Left colon (tissue), 2 donors: ENCODE data around the gene RBBP6. TPM values are rescaled to one million over a fixed set of nuclear protein-coding genes. Genes with fewer than 3 reads are reported as not detected.
"Not testable (repeated sequence)": the region's sequence is repeated elsewhere in the genome, so short reads cannot be mapped to it uniquely, and the experiment has no call there.

ENCODE experiments used
- ATAC-seq: fragments of 200-7000 bp; cut with Tn5 transposase; one replicate; pipeline ENCODE4 v1.9.1; 2020; ENCODE audit warnings: mild to moderate bottlenecking, moderate library complexity
- DNase-seq, 2 donors: peaks; one replicate each; pipeline ENCODE4 v3.0.0-alpha.2; 2020
- intact Hi-C, 2 donors: fragments of 100-400 bp; cut with DNase I in 1 of 2; cut with micrococcal nuclease in 1 of 2; formaldehyde crosslinking; loops; one replicate each; pipeline versions ENCODE4 v1.11.2 to v1.14.0; 2022; cut with DNase I, micrococcal nuclease
- long read RNA-seq: library from polyadenylated mRNA; unstranded; transcript quantifications from one replicate; pipeline ENCODE4 v2.0.0, GENCODE V29; 2021
- total RNA-seq, 2 donors: library from RNA; stranded (reverse); fragmentation: NEBNext Ultra II Directional; extraction: Animal tissue kit (Norgen Biotek cat#: 25700); gene quantifications; one replicate each; pipeline ENCODE4 v1.2.1, GENCODE V29; 2021
- donor health status: DM: no; HTN: no; CAD: no.
- donor health status: DM: yes; HTN: yes; CAD: no.

RBBP6 gene, protein sequence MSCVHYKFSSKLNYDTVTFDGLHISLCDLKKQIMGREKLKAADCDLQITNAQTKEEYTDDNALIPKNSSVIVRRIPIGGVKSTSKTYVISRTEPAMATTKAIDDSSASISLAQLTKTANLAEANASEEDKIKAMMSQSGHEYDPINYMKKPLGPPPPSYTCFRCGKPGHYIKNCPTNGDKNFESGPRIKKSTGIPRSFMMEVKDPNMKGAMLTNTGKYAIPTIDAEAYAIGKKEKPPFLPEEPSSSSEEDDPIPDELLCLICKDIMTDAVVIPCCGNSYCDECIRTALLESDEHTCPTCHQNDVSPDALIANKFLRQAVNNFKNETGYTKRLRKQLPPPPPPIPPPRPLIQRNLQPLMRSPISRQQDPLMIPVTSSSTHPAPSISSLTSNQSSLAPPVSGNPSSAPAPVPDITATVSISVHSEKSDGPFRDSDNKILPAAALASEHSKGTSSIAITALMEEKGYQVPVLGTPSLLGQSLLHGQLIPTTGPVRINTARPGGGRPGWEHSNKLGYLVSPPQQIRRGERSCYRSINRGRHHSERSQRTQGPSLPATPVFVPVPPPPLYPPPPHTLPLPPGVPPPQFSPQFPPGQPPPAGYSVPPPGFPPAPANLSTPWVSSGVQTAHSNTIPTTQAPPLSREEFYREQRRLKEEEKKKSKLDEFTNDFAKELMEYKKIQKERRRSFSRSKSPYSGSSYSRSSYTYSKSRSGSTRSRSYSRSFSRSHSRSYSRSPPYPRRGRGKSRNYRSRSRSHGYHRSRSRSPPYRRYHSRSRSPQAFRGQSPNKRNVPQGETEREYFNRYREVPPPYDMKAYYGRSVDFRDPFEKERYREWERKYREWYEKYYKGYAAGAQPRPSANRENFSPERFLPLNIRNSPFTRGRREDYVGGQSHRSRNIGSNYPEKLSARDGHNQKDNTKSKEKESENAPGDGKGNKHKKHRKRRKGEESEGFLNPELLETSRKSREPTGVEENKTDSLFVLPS (N-terminal part only)
- 10 to 100 TPM; 33.3 to 40.6 TPM for total RNA-seq
- long read RNA-seq, partial matches to known transcripts = 11 of 16 reads
- long read RNA-seq, other reads (novel, unspliced or antisense) = 1 of 16 reads

DNA sequence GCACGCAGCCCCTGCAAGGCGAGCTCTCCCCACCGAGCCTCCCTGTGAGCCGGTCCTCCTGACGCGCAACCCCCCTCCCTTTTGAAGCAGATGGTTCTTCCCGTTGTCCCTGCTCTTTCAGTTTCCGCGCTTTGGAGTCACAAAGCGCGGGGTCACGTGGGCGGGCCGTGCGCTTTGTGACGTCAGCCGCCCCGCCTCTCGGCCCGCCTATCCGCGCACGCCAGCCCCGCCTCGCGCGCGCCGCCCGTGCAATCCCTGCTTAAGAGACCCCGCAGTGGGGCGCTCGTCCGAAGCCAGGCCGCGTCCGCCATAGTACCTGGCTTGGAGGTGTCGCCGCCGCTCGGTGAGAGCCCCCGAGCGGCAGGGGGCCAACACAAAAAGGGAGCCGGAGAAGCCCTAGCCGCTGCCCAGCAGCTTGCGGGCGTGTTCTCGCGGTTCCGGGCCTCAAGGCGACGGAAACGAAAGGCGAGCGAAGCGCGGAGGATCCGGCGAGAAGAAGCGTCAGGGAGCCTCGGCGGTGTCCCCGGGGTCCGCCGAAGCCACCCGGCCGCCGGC lies at the start of gene RBBP6:
Gene RBBP6, plus strand, starts transcription at position 272 of the 555 bp plus-strand sequence. CDS start 1,061 bp downstream, outside the sequence.
- intact Hi-C loops = no loop called here
- DNase-seq = peak; percentile 92 to 96
- peak; percentile 92 for ATAC-seq

DNA sequence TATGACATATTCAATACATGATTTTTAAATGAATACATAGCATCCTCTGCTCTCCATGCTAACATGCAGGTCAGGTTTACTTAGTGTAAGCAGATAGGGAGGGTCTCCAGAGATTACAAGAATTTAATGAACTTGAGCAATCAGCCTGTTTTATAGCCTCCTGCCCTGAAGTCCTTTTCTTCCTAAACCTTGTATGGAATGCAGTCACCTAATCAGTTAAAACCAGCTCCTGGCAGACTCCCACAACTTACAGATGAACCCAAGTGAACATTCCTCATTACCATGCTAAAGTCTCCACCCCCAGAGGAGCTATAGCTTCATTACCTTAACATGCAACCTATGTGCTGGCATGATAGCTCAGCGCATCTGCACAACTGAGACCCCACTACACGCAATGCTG lies 48.5 kb upstream of the RBBP6 start:
- intact Hi-C loops = no loop called here
- no peak for DNase-seq
- ATAC-seq = no peak

DNA sequence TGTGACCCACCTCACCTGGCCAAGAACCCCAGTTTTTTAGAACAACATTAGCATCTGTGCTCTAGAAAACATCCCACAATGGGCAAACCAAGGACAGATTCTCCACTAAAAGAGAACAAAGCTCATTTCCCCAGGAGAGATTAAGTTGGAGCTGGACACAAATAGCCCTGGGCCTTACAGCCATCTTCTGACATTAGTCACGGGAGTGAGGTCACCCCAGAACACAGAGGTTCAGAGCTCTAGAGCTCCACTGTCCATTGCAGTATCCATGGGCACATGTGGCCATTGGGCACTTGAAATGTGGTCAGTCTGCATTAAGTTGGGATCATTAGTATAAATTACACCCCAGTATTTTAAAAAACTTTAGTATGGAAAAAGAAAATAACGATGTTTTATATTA lies 47.6 kb upstream of the RBBP6 start:
- DNase-seq (no peak), ATAC-seq (no peak)
- intact Hi-C loops = no loop called here

DNA sequence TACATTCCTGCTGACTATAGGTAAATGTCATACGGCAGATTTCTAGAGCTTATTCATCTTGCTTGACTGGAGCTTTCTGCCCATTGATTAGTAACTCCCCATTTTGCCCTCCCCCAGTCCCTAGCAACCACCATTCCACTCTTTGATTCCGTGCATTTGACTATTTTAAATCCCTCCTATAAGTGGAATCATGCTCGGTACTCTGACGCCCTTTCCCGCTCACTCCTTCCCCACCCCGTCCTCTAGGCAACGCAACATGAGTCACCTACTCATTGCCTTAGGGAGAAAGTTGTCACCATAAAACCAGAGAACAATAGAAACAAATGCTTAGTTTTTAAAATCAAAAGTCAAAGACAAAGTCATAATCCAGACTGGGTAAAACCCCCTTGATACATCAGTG lies 45.5 kb upstream of the RBBP6 start:
- ATAC-seq = no peak

DNA sequence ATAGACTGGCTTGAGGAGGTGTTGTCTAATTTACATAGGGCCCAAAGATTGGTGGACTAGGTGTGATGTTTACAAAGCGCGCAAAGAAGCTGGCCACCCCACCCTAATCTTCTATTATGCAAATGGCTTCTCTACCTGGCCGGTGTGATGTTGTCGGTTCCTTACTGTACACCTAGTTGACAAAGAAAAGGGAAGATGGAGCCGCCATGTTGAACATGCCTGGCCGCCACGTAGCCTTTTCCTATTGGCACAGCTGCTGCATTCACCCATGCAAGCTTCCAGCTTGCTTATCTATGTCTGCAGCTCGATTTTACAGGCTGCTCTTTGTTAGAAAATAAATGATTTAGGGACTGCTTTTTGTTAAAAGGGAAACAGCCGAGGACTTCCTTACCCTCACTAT lies 44.2 kb upstream of the RBBP6 start:
- intact Hi-C loops, ATAC-seq, DNase-seq: not testable (repeated sequence)

More for the DNA sequence above, 45.5 kb upstream of the RBBP6 start:
- intact Hi-C loops = no loop called here
- DNase-seq = no peak

DNA sequence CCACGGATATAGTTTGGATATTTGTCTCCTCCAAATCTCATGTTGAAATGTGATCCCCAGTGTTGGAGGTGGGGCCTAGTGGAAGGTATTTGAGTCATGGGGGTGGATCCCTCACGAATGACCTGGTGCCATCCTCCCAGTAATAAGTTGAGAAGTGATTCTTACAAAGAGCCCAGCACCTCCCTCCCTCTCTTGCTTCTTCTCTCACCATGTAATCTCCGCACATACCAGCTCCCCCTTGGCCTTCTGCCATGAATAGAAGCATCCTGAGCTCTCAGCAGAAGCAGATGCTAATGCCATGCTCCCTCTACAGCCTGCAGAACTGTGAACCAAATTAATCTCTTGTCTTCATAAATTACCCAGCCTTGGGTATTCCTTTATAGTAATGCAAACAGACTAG lies 41.9 kb upstream of the RBBP6 start:
- intact Hi-C loops = no loop called here
- ATAC-seq (no peak), DNase-seq (no peak)

DNA sequence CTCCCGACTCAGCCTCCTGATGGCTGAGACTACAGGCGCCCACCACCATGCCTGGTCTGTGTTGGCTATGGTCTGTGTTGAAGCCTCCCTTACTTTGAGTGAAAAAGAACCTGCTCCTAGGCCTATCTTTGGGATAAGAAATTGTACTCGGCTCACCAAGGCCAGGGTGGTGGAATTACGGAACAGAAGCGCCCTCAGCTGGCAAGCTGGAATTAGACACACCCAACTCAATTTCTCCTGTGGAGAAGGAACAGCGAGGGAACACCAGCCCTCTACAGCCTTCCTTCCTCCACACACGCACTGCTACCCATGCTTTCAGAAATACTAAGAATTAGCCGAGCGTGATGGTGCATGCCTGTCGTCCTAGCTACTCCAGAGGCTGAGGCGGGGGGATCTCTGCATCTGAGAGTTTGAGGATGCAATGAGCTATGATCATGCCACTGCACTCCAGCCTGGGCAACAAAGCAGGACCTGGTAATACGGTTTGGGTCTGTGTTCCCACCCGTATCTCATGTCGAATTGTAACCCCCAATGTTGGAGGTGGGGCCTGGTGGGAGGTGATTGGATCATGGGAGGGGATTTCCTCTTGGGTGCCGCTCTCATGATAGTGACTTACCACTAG lies 40.1 kb upstream of the RBBP6 start:
- intact Hi-C loops = no loop called here
- DNase-seq (peak in 1 of 2 donors; percentile 16), ATAC-seq (peak; percentile 51)

DNA sequence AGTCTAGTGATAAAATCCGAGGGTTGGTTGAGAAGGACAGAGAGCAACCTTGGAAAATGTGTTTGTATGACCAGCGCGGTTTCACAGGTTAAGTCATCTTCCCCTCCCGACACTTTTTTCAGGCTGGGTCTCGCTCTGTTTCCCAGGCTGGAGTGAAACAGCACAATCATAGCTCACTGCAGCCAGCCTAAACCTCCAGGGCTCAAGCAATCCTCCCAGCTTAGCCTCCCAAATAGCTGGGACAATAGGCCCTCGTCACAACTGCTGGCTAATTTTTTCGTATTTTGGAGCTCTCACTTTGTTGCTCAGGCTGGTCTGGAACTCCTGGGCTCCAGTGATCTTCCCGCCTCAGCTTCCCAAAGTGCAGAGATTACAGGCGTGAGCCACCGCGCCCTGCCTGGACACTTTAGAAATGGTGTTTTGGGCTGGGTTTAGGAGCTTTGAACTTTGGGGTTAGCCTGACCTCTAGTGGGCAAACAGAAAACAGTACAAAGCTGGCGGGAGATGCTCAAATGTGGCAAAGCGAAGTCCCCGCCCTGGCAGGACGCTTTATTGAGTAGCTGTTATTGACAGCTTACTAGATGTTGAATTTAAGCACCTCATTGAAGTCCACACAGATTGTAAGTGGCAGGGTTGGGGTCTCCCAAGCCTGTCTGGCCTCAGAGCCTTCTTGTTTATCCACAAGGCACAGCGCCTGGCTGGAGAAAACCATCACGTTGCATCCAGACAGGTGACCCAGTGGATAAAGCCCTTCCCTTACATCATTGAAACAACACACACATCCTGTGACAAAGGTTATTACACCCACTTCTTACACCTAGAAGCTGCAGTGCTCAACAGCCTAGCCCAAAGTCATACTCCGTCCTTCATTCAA lies 34.7 kb upstream of the RBBP6 start:
- intact Hi-C loops = loop anchor here in 1 of 2 donors (5.0 kb wide), 1 partner anchor 462 kb away; no protein-coding TSS in a partner anchor
- ATAC-seq = peak; percentile 82
- DNase-seq = peak; percentile 23 to 37

DNA sequence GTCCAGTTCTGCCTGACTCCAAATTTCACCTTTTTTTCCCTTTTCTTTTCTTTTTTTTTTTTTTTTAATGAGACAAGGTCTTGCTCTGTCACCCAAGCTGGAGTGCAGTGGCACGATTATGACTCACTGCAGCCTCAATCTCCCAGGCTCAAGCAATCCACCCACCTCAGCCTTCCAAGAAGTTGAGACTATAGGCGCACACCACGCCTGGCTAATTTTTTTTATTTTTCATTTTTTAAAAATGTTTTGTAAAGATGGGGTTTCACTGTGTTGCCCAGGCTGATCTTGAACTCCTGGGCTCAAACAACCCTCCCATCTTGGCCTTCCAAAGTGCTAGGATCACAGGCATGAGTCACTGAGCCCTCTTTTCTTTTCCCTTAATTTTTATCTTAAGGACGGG lies 33.4 kb upstream of the RBBP6 start:
- ATAC-seq = no peak
- intact Hi-C loops = no loop called here
- no peak for DNase-seq

DNA sequence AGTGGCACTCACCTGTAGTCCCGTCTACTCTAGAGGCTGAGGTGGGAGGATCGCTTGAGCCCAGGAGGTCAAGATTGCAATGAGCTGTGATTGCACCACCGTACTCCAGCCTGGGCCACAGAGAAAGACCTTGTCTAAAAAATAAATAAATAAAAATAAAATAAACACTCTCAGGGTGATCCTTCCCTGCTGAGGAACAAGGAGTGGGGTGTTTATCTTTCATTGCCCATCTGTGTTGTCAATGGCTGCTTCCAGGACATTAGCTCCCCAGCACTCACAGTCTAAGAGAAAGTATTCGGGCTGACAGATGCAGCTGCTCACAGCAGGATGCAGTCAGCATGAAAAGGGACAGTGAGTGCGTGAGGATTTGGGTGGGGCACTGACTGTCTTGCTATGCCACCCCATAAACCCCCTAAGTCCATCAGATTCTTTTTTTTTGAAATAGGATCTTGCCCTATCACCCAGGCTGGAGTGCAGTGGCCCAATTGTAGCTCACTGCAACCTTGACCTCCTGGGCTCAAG lies 31.3 kb upstream of the RBBP6 start:
- intact Hi-C loops = no loop called here
- no peak for ATAC-seq

DNA sequence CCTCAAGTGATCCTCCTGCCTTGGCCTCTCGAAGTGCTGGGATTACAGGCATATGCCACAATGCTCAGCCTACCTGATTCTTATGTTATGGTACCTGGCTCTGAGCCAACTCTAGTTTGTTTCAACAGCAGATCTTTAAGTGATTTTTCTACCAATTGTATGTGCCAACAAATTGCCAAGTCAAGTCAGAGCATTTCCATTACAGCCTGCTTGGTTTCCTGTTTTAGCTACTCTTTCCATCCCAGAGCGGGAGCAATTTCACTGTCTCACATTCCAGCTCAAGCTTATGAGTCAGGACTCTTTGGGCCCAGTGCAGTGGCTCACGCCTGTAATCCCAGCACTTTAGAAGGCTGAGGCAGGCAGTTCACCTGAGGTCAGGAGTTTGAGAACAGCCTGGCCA lies 30.8 kb upstream of the RBBP6 start:
- intact Hi-C loops = no loop called here
- DNase-seq = no peak
- ATAC-seq = no peak

More for the DNA sequence above, 31.3 kb upstream of the RBBP6 start:
- DNase-seq = no peak

DNA sequence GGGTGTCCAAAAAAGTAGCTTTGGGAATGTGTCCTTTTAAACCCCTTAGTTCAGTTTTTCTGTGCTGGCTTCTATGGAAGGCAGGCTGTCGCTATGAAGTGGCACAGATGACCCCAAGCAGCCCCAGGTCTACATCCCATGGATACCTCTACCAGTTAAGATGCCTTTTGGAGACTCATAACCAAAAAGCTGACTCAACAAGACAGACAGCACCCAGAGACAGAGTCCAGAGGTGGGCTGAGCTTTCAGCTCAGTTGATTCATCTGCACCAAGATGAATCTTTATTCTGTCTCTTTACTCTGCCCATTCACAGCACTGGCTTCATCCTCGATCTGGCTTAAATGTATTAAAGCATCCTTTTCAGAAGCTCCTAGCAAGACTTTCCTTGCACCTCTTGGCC lies 29.8 kb upstream of the RBBP6 start:
- intact Hi-C loops = no loop called here
- no peak for ATAC-seq

DNA sequence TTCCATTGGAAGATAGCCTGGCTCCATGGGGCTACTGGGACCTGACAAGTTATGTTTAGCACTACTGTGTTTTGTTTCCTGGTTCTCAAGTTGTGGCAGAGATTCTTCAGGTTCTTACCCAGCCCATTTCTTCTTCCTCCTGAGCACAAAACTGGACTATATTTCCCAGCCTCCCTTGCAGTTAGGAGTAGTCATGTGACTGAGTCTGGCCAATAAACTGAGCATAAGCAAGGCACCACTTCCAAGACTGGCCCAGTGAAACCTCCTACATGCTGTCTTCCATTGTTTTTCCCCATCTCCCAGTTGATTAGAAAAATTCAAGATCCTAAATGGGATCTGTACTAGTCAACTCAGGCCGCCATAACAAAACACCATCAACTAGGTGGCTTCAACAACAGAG lies 28.2 kb upstream of the RBBP6 start:
- ATAC-seq = no peak
- intact Hi-C loops = no loop called here
- no peak for DNase-seq

More for the DNA sequence above, 29.8 kb upstream of the RBBP6 start:
- DNase-seq = no peak

DNA sequence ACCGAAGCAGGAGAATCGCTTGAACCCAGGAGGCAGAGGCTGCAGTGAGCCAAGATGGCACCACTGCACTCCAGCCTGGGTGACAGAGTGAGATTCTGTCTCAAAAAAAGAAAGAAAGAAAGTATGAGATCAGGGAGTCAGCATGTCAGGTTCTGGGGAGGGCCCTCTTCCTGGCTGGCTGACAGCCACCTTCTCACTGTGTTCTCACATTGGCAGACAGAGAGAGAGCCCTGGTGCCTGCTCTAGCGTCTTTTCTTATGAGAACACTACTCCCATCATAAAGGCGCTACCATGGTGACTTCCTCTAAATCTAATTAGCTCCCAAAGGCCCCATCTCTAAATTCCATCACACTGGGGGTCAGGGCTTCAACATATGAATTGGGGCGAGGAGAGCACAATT lies 27.6 kb upstream of the RBBP6 start:
- intact Hi-C loops = no loop called here

DNA sequence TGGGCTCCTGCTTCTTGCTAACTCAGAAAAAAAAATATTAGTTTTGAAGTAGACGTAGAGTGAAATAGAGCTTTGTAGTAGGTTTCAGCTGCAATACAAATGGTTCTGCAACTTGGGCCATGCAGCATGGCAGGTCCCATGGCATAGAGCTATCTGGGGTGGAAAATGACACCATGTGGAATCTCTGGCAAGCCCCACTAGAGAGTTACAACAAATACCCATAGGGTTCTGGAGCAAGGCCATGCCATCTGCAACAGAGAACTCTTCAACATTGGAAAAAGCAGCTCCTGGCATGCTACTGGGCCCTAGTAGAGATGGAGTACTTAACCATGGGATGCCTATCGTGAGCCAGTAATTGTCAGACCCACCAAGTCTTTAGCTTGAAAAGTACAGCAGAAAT lies 25.3 kb upstream of the RBBP6 start:
- intact Hi-C loops = no loop called here
- ATAC-seq (no peak), DNase-seq (no peak)

More for the DNA sequence above, 27.6 kb upstream of the RBBP6 start:
- ATAC-seq (no peak), DNase-seq (no peak)

DNA sequence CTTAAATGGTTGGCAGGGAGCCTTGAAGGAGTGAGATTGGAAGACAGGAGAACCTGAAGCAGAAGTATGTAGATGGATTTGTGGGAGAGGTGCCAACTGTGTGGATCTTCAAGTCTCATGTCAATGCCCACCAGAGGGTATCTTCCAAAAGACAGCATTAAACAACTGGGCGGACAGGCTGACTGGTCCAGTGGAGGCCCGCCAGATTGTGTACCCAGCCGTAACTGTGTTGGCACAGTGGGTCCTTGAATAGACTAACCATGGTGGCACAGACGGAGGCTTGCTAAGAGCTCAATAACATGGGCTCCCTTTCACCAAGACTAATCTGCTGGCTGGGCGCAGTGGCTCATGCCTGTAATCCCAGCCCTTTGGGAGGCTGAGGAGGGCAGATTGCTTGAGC lies 24.2 kb upstream of the RBBP6 start:
- DNase-seq = no peak
- intact Hi-C loops = no loop called here
- ATAC-seq = no peak

DNA sequence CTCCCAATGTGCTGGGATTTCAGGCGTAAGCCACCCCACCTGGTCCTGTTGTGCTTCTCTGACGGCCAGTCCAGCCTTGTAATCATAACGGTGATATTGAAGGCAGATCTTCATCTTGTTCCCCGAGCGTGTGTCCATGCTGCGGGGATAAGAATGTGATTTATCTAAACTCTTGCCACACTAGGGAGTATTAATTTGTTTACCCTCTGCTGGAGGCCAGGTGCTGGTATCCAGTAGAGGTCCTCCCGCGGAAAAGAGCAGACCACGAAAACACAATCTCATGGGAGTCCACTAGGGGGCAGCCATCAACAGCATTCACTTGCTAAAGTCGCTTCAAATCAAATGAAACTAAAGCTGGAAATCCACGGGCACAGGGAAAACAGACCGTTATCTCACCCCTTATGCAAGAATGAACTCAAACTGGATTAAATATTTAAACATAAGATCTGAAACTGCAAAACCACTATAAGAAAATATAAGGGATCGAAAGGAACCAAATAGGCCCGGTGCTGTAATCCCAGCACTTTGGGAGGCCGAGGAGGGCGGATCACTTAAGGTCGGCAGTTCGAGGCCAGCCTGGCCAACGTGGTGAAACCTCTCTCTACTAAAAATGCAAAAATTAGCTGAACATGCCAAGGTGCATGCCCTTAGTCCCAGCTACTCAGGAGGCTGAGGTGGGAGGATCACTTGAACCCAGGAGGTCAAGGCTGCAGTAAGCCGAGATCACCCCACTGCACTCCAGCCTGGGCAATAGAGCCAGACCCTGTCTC lies 22.3 kb upstream of the RBBP6 start:
- DNase-seq = peak; percentile 68 to 80
- peak; percentile 87 for ATAC-seq
- intact Hi-C loops = no loop called here
